Adrenal gland (tissue), 12 donors: ENCODE results near the gene LBX1. TPM values are rescaled to one million over a fixed set of nuclear protein-coding genes. Genes with fewer than 3 reads are reported as not detected.

Experiments used
- DNase-seq, 7 donors: peaks; one replicate each; pipeline ENCODE4 v3.0.0-alpha.2; 2019 to 2020
- H3K27ac ChIP-seq, 5 donors: fragments of 200-600 bp; sonication (generic) in 4 of 5; 1 replicate in 3 of 5; 2 replicates in 2 of 5; pipeline versions ENCODE4 v1.5.1 to v1.8.0; 2016 to 2020; ENCODE audit warnings: mild to moderate bottlenecking in 1 of 5
- H3K27me3 ChIP-seq: fragments of 200-600 bp; 2 replicates; pipeline ENCODE4 v1.8.0; 2021
- H3K36me3 ChIP-seq, 2 donors: fragments of 200-600 bp; replicated peaks in 1 of 2; 1 replicate in 1 of 2; 2 replicates in 1 of 2; pipeline versions ENCODE4 v1.5.1 to v1.8.0; 2018 to 2022
- H3K4me1 ChIP-seq, 2 donors: fragments of 200-600 bp; replicated peaks in 1 of 2; 1 replicate in 1 of 2; 2 replicates in 1 of 2; pipeline versions ENCODE4 v1.5.1 to v1.8.0; 2018 to 2021
- H3K4me3 ChIP-seq, 4 donors: fragments of 200-600 bp; sonication (generic) in 3 of 4; one replicate each; pipeline ENCODE4 v1.5.1; 2016 to 2018
- H3K9me3 ChIP-seq, 3 donors: fragments of 200-600 bp; sonication (generic) in 1 of 3; replicated peaks in 1 of 3; 1 replicate in 2 of 3; 2 replicates in 1 of 3; pipeline versions ENCODE4 v1.5.1 to v1.8.0; 2016 to 2021
- POLR2A ChIP-seq, 2 donors: fragments of 450-650 bp; IDR thresholded peaks; one replicate each; pipeline ENCODE4 v1.6.1; 2017; ENCODE audit warnings: antibody characterized with exemption in 2 of 2, mild to moderate bottlenecking in 2 of 2, moderate library complexity in 1 of 2
- WGBS, 4 donors: extraction: QIAGEN DNeasy Blood & Tissue Kit in 2 of 4; methylation state at CpG; one replicate each; pipeline versions ENCODE4 v1.1.5 to v1.1.7; 2013 to 2017; 5-methylcytosine and 5-hydroxymethylcytosine counted together
- intact Hi-C, 2 donors: fragments of 100-400 bp; cut with DNase I; formaldehyde crosslinking; loops; one replicate each; pipeline versions ENCODE4 v1.14.1 to v1.15.0; 2022 to 2023
- polyA plus RNA-seq, 3 donors: library from polyadenylated mRNA; stranded (reverse); fragments of 200-250 nt in 2 of 3; fragments of 350-450 nt in 1 of 3; fragmentation: Illumina TruSeq in 1 of 3; extraction: RNeasy Lipid Tissue Mini Kit (QIAGEN cat#74804) in 1 of 3; gene quantifications; one replicate each; pipeline ENCODE4 v1.2.3, GENCODE V29; 2013 to 2014
- total RNA-seq, 9 donors: library from RNA; depleted of rRNA in 4 of 9; stranded (reverse); fragments of >200 nt in 4 of 9; fragments of 120-200 nt in 1 of 9; fragmentation: NEBNext Ultra II Directional in 1 of 9; extraction: Animal tissue kit (Norgen Biotek cat#: 25700) in 1 of 9; gene quantifications; one replicate each; pipeline versions ENCODE4 v1.1.0 to v1.2.4, GENCODE V29; 2013 to 2023
- TF ChIP-seq, protein P1 (sequence below), 6 experiments: fragments of 450-650 bp in 4 of 6; fragments of 200-600 bp in 2 of 6; sonication (generic) in 1 of 6; IDR thresholded peaks; 1 replicate in 5 of 6; 2 replicates in 1 of 6; pipeline versions ENCODE4 v1.5.1 to v1.8.0; 2016 to 2021; ENCODE audit warnings: antibody characterized with exemption in 6 of 6, mild to moderate bottlenecking in 2 of 6, moderate library complexity in 1 of 6
- donor health status: healthy with polysubstance abuse.
- donor health status: Bipolar disorder and iron deficiency.
- donor health status: DM: yes; HTN: yes; CAD: no.
- donor health status: DM: no; HTN: no; CAD: no.
- donor health status: DM: no; HTN: no; CAD: no.
- donor health status: DM: yes; HTN: yes; CAD: no.

LBX1 gene
- total and polyA plus RNA-seq, 12 donors, result 0.14 TPM; not detected in 11

DNA sequence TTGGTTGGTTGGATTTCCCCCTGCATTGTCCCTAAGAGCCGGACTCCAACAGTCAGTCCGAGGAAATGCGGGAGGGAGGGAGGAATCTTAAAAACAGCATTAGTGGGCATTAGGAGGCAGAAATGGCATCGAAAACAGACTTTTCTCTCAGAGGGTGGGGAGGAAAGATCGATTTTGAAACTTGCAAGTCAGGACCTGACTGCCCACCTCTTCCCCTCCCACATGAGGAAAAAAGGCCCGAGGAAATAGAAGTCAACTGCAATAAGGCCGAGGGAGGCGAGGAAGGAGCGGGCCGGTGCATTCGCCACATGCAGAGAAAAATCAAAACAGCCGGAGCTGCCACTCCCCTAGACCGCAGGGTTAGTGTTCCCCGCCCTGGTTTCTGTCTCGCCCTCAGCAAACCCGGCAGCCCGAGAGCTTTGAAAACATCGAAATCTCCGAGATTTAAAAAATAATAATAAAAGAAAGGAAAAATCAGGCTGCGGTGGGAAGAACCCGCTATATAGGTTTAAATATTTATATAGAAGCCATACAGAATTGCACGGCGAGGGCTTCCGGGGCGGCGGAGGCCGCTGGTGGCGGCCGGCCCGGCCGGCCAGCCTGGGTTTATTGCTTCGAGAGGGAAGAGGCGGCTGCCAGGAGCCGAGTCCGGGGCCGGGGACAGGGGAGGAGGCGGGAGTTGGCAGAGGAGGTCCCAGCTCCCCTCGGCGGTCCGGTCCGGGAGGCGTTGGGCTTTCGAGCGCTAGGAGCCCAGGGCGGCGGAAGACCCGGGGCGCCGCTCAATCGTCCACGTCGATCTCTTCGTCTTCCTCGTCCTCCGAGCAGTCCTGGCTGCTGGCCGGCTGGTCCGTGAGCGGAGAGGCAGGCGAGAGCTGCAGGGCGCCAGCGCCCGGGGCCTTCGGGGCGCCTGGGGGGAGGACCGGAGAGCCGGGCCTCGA lies 2.5 kb downstream of the LBX1 start:
- Histone ChIP-seq H3K4me3 (peak overlapping the region in 1 of 4 donors; percentile 26), H3K27me3 (peaks cover 99% of the 10 kb centered on the region), H3K4me1 (peaks cover 33 to 57% of the 10 kb centered on the region in 2 donors), H3K27ac (no peak overlapping the region), H3K9me3 (no peaks in the 10 kb centered on the region), H3K36me3 (no peaks in the 10 kb centered on the region)
- WGBS, 4 donors, result 14 to 31% (median 15%) methylated on average over 32 to 67 of the region's 67 CpGs
- no peak for TF ChIP-seq POLR2A (IDR thresholded peaks at IDR 0.05)
- TF ChIP-seq, protein P1, sequence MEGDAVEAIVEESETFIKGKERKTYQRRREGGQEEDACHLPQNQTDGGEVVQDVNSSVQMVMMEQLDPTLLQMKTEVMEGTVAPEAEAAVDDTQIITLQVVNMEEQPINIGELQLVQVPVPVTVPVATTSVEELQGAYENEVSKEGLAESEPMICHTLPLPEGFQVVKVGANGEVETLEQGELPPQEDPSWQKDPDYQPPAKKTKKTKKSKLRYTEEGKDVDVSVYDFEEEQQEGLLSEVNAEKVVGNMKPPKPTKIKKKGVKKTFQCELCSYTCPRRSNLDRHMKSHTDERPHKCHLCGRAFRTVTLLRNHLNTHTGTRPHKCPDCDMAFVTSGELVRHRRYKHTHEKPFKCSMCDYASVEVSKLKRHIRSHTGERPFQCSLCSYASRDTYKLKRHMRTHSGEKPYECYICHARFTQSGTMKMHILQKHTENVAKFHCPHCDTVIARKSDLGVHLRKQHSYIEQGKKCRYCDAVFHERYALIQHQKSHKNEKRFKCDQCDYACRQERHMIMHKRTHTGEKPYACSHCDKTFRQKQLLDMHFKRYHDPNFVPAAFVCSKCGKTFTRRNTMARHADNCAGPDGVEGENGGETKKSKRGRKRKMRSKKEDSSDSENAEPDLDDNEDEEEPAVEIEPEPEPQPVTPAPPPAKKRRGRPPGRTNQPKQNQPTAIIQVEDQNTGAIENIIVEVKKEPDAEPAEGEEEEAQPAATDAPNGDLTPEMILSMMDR (IDR thresholded peaks at IDR 0.05), result no peak
- DNase-seq, result no peak
- intact Hi-C loops, result no loop called here

DNA sequence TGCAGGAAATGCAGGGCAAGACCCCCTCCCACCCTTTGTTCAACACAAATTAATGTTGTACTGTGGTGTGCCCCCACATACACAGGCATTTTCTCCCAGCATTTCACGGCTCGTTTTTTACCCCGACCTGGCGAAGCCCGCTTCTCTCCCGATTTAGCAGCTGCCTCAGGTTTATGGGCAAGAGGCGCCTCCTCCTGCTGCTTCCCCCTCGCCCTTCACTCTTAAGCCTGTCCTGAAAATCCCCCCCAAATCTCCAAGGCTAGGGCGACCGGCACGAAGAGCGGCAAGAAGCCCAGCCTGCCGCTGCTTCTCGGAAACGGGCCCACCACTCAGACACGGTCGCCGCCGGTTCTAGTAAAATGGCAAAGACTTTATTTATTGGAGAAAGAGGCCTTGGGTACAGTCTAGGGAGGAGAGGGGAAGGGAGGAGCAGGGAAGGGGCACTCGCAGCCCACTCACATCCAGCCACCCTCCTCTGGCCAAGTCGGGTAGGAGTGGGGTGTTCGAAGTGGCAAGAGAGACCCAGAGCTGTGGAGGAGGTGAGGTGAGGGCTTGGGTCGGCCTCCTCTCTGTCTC lies 3.3 kb downstream of the LBX1 start:
- intact Hi-C loops, result no loop called here
- DNase-seq, result no peak
- peaks cover 33 to 57% of the 10 kb centered on the region in 2 donors for H3K4me1 ChIP-seq
- H3K4me3 ChIP-seq, result peak overlapping the region in 1 of 4 donors; percentile 52
- H3K36me3 ChIP-seq, result no peaks in the 10 kb centered on the region
- no peak overlapping the region for H3K27ac ChIP-seq
- 21 to 31% (median 28%) methylated on average over 22 to 23 of the region's 23 CpGs for WGBS, 4 donors
- H3K27me3 ChIP-seq, result peaks cover 99% of the 10 kb centered on the region
- H3K9me3 ChIP-seq, result no peaks in the 10 kb centered on the region
- TF ChIP-seq POLR2A (IDR thresholded peaks at IDR 0.05), result no peak
- TF ChIP-seq, protein P1 (IDR thresholded peaks at IDR 0.05), result no peak

DNA sequence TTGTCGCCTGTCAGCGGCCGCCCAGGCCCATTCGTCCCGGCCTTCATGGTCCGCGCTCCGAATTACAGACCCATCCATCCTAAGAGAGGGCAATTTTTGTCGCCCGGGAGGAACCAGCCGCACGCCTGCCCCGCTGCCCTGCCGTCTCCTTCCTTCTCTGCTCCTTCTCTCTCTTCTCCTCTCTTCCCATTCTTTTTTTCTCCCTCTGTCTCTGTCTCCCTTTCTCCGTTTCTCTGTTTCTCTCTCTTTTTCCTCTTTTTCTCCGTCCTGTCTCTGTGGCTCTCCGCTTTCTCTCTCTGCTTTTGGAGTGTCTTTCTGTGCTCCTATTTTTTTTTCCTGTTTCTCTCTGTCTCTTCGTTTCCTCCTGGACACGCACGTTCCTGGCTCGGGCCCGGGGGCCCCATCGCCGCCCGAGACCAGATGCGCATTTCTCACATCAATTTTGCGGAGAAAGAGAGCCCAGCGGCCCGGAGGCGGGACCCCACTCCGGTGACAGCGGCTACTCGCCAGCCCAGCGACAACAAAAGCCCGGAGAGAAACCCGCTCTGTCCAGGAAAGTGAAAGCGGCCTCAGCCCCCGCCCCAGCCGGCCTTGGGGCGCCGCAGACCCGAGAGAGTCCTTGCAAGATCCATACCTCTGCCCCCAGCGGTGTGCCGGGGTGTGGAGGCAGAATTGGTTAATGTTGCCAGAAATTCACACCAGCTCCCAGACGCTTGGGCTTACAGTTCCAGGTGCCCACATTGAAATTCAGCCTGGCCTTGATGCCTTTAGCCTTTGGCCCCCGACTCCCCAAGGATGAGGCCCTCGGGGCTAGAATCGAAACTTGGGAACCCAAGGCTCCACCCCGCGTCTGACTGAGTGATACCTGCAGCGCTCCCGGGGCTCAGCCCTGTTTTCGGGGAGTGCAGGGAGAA lies 4.1 kb downstream of the LBX1 start:
- H3K4me1 ChIP-seq, result peaks cover 33 to 57% of the 10 kb centered on the region in 2 donors
- intact Hi-C loops, result no loop called here
- no peak overlapping the region for H3K27ac ChIP-seq
- no peaks in the 10 kb centered on the region for H3K36me3 ChIP-seq
- peak overlapping the region in 1 of 4 donors; percentile 52 for H3K4me3 ChIP-seq
- no peaks in the 10 kb centered on the region for H3K9me3 ChIP-seq
- H3K27me3 ChIP-seq, result peaks cover 99% of the 10 kb centered on the region
- DNase-seq, result peak in 1 of 7 donors; percentile 17
- no peak for TF ChIP-seq POLR2A (IDR thresholded peaks at IDR 0.05)
- TF ChIP-seq, protein P1 (IDR thresholded peaks at IDR 0.05), result no peak
- 3 to 4% (median 4%) methylated on average over 46 to 53 of the region's 53 CpGs for WGBS, 4 donors
